Activated effector memory CD4-positive, alpha-beta T cell treated with anti-CD3 and anti-CD28 coated beads, Interleukin-2, amount 50 U/mL, for 16 hours (primary cell): Measurements from ENCODE around the gene MIDN.
A peak's percentile ranks its signal among the peaks of the same experiment; 100 is the strongest.

Experiments
- DNase-seq: peaks from one replicate; pipeline ENCODE4 v3.0.0-alpha.2; 2020

MIDN gene

DNA sequence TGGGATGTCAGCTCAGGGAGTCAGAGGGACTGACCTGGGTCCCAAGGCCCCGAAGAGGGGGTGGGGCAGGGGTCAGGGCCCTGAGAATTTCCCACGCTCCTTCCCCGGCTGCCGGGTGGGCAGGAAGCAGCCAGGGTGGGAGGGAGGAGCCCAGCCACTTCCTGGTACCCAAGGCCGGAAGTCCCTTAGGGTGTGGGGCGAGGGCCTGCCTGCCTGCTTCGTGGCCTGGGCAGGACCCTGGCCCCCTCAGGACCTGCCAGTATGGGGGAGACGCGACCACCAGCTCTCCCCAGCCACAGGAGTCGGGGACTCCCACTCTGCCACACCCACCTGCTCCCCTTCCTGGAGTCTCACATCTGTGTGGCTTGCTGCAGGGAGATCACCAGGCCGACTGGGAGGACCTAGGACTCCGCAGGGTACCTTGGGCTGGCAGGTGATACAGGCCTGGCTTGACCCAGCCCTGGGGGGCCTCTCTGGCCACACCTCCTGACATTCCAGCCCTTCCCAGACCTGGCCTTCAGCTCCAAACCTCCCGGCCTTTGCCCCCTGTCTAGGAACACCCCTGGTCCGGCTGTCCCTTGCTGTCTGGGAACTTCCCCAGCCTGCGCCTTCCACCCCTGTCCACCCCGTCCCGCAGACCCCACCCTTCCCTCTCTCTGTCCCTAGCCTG lies 11.0 kb downstream of the MIDN start:
- peak; percentile 92 for DNase-seq

DNA sequence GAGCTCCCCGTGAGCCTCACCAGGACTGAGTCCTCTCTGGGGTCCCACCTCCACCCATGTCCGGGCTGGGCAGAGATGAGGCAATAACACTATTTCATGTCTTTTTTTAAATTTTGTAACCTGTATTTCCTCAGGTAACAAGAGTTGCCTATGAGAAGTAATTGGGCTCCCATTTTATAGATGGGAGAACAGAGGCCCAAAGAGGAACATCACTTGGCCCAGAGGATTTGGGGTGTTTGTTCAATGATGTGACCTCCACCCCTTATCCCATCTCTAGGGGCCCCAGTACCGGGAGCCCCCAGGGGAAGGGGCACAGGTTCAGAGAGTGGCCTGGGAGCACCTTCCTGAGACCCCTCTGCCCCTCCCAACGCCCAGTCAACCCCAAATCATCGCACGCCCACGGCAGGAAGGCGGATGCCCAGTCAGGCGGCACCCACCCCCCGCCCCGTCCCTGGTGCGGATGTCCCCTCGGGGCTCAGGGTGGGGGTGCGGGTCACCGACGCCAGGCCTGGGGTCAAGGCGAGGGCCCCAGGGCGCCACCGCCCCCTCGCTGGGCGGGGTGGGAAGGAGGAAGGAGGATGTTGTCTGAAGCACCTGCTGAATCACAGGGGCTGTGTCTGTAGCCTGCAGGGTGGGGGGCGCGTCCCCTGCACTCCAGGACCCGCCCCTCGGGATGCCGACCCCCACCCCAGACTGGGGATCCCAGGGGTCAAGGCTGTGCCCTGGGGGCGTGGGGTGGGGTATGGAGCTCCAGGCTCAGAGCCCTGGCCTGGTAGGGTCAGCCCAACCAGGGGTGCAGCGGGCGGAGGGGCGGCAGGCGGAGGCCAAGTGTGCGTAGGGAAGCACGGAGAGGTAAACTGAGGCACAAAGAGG lies 11.7 kb downstream of the MIDN start:
- peak; percentile 83 for DNase-seq

DNA sequence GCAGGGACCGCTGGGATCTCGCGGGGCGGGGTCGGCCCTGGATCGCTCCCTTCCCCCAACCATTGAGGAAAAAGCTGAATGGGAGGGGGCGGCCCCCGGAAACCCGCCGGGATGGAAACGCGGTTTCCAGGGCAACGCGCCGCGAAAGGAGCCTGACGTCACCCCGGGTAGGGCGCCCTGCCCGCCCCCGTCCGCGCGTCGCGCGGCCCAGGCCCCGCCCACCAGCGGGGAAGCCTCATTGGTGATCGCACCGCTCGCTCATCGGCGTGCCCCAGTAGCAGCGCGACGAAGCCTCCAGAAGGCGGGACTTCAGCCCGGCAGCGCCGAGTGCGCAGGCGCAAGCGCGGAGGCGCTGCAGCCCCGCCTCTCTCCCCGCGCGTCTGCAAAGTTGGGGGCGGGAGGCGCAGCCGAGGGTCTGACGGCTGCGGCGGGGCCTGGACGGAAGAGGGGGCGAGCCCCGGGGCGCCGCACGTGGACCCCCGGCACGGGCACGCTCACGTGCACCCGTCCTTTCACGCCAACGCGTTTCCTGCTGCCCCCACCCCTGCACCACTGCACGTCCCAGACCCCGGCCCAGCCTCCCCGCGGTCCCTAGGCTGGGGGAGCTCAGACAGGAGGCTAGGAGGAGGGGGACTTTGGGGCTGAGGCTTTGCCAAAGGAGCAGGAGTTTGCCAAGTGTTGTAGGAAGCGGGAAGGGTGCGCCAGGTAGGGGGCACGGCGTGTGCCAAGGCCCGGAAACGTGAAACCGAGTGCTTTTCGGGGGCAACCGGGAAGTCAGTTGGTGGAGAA lies 12.6 kb downstream of the MIDN start:
- DNase-seq = peak; percentile 99

DNA sequence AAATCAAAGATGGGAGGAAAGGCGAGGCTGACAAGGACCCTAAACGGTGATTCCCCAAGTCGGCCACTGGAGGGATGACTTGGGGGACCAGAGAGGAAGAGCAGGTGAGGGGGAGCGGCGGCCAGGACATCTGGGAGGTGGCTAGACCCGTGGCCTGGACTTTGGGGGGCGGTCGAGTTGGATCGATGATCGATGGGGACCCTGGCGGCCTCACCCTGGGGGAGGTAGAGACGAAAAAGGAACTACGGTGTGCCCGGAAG lies 13.1 kb downstream of the MIDN start:
- DNase-seq = no peak

DNA sequence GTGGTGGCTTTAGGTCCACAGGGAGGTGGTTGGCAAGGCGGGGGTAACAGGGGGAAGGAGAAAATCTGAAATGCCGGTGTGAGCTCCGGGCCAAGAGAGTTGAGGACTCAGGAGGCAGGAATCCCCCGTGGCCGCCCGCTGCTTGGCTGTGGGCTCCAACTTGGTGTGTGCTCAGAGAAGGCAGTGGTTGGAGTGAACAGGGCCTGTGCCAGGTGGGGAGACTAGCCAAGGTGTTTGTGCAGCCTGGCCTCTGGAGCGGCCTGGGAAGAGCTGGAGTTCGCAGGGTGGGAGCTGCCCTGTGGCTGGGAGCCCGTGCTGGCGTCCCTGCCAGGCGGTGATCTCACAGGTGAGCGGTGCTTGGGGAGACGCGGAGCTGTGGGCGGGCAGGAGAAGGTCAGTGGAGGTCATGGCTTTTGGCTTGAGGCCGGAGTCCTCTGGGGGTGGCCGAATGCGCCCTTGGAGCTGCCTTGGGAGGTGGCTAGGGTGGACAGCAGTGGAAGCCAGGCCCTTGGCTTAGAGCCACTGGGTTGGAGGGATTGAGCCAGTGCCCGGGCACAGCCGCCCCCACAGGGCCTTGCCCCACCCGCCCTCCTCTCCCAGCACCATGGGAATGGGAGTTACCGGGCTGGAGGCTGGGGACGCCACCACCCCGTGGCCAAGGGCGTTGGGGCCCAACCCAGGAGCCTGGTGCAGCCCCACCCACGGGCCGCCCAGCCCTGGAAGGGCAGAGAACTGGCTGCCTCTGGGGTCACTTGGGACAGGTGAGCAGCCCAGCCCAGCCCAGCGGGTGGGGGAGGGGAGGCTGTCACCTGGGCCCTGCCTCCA lies 13.6 kb downstream of the MIDN start:
- DNase-seq = peak; percentile 77

DNA sequence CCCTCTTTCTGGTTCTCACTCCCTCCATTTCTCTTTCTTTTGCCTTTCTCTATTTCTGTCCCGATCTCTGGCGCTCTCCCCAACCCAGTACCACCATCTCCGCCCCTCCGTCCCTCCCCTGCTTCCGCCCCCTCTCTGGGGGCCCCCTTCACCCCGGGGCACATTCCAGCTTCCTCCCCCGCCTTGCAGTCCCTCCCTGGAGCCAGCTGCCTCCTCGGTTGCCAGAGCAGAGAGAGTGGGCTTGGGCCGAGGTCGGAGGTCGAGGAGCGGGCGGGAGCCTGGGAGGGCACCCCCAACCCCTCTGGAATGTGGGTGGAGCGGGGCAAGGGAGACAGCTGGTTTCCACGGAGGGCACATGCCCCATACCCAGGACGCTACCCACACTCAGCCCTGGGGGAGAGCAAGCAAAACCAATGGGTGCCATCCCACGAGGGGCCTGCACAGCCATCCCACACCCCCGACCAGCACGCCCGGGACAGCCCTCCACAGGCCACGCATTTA lies 14.3 kb downstream of the MIDN start:
- no peak for DNase-seq

DNA sequence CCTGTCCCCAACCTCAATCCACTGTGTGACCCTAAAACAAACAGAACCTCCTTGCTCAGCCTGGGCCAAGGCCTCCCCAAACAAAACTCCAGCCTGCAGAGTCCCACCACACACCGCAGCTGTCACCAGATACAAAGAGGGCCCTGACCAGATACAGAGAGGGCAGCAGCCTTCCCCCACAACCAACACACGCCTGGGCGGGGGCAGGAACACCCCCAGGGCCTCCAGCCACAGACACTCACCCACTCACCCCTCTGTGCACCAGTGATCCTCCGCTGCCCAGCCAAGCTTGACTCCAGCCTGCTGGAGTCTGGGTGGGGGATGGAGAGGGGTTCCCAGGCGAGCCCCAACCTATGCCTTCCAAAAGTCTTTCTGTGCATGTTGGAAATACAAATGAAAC lies 14.8 kb downstream of the MIDN start:
- DNase-seq = no peak

DNA sequence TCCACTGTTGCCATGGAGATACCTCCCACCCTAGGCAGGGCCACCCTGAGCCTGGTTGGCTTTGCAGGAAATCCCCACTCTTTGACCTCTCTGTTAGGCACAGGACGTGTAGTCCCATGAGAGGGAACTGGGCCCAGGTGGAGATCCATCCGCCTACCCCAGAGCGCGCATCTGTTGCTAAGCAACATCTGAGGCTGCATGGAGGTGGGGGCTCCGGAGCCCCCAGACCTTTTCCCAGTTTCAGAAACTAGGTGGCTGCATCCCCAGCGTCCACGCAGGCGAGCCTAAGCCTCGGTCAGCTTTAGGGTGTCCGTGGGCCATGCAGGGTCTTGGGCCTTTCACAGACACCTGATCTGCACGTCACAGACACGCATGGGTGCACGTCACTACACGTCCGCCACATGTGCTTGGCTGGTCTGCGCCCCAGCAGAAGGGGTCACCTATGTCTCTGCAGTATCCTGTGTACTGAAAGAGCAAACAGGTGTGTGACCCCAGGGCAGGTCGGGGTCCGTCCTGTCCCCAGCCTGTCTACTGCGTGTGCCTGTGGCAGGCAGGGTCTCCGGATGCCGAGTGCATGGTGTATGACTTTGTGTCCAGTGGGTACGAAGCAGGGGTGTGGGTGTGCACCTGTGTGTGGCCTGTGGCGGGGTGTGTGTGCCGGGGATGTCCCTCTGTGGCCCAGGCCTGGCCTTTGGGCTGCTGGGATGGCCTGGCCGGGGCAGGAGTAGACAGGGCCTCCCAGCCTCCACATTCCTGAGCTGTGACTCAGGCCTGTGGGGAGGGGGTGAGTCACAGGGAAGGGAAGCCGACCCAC lies 16.6 kb downstream of the MIDN start:
- no peak for DNase-seq

DNA sequence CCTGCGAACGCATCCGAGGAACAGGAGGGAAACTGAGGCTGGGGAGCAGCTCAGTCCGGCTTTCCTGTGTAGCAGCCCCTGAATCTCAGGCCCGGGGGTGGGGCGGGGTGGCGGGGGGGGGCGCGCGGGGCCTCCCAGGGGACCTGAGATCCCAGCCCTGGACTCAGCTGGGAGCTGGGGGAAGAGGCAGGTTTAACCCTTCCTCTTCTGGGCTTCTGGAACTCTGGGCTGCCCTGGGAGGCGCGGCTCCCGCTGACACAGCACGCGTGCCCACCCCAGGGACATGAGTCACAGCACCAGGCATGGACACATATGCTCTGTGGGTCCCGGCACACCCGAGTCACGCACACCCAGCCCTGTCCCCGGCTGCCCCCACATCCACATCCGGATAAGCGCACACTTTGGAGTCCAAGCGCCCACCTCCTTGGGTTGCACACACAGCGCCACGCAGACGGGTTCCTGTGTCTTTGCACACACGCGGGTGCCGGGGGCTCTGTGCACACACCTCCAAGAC lies 17.3 kb downstream of the MIDN start:
- peak; percentile 80 for DNase-seq

DNA sequence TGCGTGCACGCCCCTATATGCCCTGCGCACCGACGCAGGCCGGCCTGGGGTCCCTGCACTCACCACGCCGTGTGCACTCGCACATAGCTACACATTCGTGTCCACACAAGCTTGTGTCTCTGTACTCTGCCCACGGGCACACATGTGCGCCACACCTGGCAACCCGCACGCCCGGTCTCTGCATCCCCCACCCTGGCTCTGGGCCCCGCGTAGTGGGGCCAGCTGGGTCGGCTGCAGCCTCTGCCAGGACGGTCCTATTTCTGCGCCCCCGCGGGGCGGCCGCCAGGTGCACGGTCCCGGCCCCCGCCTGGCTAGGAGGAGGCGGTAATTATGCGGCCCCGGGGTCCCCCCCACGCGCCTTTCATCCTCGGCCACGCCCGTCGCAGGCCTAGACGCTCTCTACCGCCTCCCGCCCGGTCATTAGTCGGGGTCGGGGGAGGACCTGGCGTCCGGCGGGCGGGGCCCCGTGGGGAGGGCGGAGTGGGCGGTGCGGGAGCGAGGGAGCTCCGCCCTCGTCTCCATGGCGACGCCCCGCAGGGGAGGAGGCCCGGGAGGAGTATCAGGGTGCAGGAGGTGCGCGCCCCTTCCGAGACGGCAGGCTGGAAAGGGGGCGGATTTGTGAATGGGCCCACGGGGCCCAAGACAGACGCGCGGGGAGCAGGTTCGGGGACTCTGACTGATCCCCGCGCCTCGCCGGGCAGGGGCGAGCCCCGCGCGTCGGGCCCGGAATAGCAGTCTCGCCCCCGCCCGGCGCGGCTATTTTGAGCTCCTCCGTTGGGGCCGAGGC lies 17.9 kb downstream of the MIDN start:
- peak; percentile 95 for DNase-seq

DNA sequence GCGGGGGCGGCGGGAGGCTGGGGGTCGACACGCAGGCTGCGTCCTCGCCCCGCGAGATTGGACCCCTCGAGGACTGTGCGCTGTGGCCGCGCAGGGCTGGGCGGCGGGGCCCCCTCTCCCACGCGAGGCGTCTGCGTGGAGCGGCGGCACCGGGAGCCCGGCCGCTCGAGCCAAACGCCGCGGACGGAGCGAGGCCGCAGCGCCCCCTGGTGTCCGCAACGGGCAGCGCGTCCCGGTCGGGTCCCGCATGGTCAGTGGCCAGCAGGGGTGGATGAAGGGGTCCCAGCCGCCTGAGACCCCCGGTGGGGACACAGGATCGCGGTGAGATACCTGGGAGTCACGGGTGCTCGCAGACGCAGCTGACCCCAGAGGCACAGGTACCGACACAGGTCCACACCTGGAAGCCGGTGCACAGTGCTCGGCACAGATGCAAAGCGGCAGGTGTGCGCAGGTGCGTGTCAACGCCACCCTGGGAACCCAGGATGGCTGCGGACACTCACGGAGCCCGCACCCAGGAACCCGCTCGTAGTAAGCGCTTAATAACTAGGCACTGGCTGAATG lies 18.6 kb downstream of the MIDN start:
- DNase-seq = peak; percentile 93

DNA sequence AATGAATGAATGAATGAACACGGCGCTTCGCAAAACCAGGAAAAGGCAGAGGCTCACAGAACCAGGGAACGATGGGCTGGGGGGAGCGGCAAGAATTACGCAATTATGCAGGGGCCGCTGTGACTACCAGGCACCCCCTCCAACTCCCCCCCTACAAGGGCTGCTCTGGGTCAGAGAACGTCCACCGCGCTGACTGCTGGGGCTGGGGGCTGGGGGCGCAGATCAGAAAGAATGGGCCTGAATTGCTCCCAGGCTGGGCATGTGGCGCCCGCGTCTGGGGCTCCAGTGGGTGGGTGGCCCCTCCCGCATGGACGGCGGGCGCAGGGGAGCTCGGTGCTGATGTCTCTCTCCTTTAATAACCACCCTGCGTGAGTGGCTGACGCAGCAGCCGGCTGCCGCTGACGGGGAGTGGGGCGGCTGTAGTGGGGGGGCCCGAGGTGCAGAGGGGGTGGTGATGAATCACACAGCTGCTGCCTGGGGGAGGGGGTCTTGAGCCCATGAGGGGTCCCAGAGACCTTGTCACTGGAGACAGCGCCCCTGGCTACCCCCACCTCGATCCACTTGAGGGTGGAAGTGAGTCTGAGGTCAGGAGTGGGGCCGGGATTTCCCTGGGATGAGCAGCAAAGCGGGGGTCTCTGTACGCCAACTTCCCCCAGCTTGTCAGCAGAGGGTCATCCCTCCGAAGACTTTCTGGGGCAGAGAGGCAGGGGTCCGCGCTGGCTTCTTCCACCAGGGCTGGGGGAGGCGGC lies 19.3 kb downstream of the MIDN start:
- DNase-seq = no peak

DNA sequence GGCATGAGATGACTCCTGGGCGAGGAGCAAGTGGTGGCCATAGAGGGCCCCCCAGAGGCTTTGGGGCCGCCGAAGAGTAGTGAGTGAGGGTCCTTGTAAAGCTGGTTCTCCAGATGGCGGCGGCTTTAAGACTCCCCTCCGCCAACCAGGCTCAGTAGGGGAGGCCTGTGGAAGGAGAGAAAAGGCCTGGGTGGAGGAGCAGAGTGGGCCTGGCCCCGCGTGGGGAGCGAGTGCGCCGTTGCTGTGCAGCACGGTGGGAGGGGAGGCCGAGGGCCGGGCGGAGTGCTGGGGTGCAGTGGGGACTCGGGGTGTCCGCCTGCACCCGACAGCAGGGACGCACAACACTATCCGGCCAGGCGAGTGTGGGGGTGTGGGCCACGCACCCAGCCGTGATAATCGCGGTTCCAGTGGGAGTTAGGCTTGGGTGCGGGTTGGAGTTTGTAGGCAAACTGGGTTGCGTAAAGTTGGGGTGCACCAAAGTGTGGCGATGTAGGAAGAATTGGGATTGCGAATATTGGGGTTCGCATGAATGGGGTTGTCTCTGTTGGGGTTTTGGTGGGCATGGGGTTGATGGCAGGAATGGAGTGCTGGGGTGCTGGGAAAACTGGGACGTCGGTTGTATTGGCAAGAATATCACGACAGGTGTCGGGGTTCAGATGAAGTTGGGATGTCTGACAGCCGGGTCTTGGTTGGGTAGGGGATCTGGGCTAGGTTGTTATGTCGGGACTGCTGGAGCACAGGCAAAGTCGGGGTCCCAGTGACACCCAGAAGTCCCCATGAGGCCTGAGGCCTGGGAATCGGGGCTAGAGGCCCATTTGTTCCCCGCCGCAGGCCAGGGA lies 20.1 kb downstream of the MIDN start:
- no peak for DNase-seq

DNA sequence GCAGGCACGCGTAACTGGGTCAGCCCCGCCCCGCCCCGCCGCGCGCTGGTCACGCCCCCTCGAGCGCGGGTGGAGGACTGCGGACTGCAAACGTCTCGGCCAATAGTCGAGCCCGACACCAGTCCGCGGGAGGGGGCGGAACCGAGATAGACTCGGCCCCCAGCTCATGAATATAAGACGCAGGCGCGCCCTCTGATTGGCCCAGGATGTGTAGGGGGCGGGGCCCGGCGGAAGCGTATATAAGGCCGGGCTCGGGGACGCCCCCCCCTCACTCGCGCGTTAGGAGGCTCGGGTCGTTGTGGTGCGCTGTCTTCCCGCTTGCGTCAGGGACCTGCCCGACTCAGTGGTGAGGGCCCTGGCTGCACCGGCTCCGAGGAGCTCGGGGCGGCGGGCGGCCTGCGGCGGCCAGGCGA lies 20.7 kb downstream of the MIDN start, which contains the start of gene CIRBP:
TSS of gene CIRBP (plus strand) at position 268 of the 413 bp plus-strand sequence. CDS start 1,602 bp downstream, outside the sequence.
- peak; percentile 100 for DNase-seq

DNA sequence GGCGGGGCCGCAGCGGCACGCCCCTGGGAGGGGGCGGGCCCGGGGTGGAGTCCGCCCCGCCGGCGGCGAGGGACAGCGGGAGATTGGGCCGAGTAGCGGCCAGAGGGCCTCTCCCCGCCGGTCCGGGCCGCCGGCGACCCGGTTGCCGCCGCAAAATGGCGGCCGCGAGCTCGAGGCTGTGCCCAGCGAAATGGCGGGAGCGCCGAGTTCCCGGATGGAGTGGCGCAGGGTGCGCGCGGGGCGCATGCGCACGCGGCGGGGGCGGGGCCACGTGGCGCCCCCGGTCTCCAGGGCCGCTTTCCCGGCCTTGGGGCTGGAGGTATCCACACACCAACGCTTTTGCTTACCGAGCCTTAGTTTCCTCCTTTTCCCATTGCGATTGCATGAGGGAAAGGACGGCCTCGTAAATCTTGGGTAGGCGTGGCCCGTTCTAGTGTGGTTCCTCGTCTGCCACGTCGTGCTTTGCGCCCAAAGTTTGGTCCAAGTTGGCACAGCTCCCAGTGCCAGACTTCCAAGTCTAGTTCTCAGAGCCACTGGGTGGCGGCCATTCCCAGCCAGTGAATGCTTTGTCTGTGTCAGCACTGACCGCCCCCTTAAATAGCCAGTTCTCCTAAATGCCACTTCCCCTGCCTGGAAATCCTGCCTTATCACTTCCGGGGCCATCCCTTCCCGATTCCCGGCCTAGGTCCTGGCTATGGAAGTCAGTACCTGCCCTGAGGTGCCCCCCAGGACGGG lies 21.3 kb downstream of the MIDN start:
- peak; percentile 95 for DNase-seq

DNA sequence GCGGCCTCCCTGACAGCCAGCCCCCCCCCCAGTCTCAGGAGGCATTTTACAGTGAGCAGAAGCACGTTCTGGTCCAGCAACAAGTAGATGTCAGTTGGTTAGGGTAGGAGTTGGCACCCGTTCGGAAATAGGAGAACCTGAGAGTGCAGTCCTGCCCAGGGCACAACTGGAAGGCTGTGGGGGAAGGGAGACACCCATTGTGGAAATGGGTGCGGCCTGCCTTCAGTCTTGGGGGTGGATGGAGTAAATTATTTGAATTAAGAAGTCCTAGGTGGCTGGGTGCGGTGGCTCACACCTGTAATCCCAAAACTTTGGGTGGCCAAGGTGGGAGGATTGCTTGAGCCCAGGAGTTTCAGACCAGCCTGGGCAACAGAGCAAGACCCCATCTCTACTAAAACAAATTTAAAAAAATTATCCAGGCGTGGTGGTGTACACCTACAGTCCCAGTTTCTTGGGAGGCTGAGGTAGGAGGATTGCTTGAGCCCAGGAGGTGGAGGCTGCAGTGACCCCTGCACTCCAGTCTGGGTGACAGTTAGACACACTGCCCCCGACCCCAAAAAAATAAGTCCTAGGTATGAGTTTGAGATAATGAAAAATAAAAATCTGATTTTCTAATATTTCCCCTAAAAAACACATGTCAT lies 21.9 kb downstream of the MIDN start:
- no peak for DNase-seq

DNA sequence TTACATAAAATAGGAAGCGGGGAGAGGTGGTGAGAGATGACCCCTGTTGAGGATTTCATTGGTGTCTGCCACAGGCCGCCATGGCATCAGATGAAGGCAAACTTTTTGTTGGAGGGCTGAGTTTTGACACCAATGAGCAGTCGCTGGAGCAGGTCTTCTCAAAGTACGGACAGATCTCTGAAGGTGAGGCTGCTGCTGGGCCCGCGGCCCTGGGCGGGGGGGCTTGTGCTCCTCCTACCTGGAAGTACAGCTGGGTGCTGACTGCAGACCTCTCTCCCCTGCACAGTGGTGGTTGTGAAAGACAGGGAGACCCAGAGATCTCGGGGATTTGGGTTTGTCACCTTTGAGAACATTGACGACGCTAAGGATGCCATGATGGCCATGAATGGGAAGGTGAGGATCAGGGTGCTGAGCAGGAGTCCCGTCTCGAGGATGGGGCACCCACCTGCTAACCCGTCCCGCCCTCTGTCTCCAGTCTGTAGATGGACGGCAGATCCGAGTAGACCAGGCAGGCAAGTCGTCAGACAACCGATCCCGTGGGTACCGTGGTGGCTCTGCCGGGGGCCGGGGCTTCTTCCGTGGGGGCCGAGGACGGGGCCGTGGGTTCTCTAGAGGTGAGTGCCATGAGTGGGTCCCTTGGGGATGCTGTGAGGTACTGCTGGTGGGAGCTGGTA lies 22.6 kb downstream of the MIDN start:
- DNase-seq = peak; percentile 68
